HEK293 (cell line): ENCODE data around the gene SERTAD3.

Experiments used
- BCL11A ChIP-seq: fragments of 450-650 bp; formaldehyde crosslinking; IDR thresholded peaks from 2 replicates; pipeline ENCODE4 v1.5.1; 2016; ENCODE audit warnings: low read depth, missing biosample characterization, missing genetic modification characterization
- GLIS1 ChIP-seq: fragments of 450-650 bp; formaldehyde crosslinking; IDR thresholded peaks from 2 replicates; pipeline ENCODE4 v1.5.1; 2016; ENCODE audit warnings: missing biosample characterization, missing genetic modification characterization
- HOXC10 ChIP-seq: sonication (generic); formaldehyde crosslinking; IDR thresholded peaks from 2 replicates; pipeline ENCODE4 v1.8.1; 2023; ENCODE audit warnings: mild to moderate bottlenecking, missing genetic modification reagents
- KLF1 ChIP-seq: fragments of 450-650 bp; formaldehyde crosslinking; IDR thresholded peaks from 2 replicates; pipeline ENCODE4 v1.5.1; 2016; ENCODE audit warnings: missing biosample characterization, missing genetic modification characterization
- KLF7 ChIP-seq: fragments of 450-650 bp; formaldehyde crosslinking; IDR thresholded peaks from 2 replicates; pipeline ENCODE4 v1.5.1; 2016; ENCODE audit warnings: missing biosample characterization, missing genetic modification characterization, borderline replicate concordance
- MZF1 ChIP-seq: fragments of 450-650 bp; formaldehyde crosslinking; IDR thresholded peaks from 2 replicates; pipeline ENCODE4 v1.5.1; 2017; ENCODE audit warnings: missing biosample characterization, missing genetic modification characterization, borderline replicate concordance
- PRDM1 ChIP-seq: fragments of 450-650 bp; formaldehyde crosslinking; IDR thresholded peaks from 2 replicates; pipeline ENCODE4; 2016; ENCODE audit warnings: missing biosample characterization, missing genetic modification characterization
- RBAK ChIP-seq: fragments of 450-650 bp; formaldehyde crosslinking; IDR thresholded peaks from 2 replicates; pipeline ENCODE4 v1.5.1; 2016; ENCODE audit warnings: missing biosample characterization, missing genetic modification characterization
- SP3 ChIP-seq: fragments of 450-650 bp; formaldehyde crosslinking; IDR thresholded peaks from 2 replicates; pipeline ENCODE4 v1.5.1; 2016; ENCODE audit warnings: missing biosample characterization, missing genetic modification characterization
- SP7 ChIP-seq: fragments of 450-650 bp; formaldehyde crosslinking; IDR thresholded peaks from 2 replicates; pipeline ENCODE4 v1.5.1; 2016; ENCODE audit warnings: missing biosample characterization, missing genetic modification characterization
- YY2 ChIP-seq: fragments of 450-650 bp; formaldehyde crosslinking; IDR thresholded peaks from 2 replicates; pipeline ENCODE4 v1.5.1; 2016; ENCODE audit warnings: missing biosample characterization, missing genetic modification characterization
- ZBTB48 ChIP-seq: fragments of 450-650 bp; formaldehyde crosslinking; IDR thresholded peaks from 2 replicates; pipeline ENCODE4 v1.5.1; 2016; ENCODE audit warnings: missing biosample characterization, missing genetic modification characterization
- ZFP3 ChIP-seq: fragments of 450-650 bp; formaldehyde crosslinking; IDR thresholded peaks from 2 replicates; pipeline ENCODE4 v1.5.1; 2016; ENCODE audit warnings: low read depth, missing biosample characterization, missing genetic modification characterization
- ZFP37 ChIP-seq: fragments of 450-650 bp; formaldehyde crosslinking; IDR thresholded peaks from 2 replicates; pipeline ENCODE4 v1.5.1; 2016; ENCODE audit warnings: missing biosample characterization, missing genetic modification characterization
- ZNF114 ChIP-seq: fragments of 450-650 bp; formaldehyde crosslinking; IDR thresholded peaks from 2 replicates; pipeline ENCODE4 v1.5.0; 2017; ENCODE audit warnings: missing biosample characterization, missing genetic modification characterization
- ZNF146 ChIP-seq: fragments of 450-650 bp; formaldehyde crosslinking; IDR thresholded peaks from 2 replicates; pipeline ENCODE4 v1.5.1; 2016; ENCODE audit warnings: missing biosample characterization, missing genetic modification characterization
- ZNF274 ChIP-seq, 2 experiments: fragments of 200-500 bp in 1 of 2; fragments of 450-650 bp in 1 of 2; sonication (Bioruptor generic) in 1 of 2; formaldehyde crosslinking in 1 of 2; IDR thresholded peaks; 2 replicates each; pipeline versions ENCODE4 v1.5.1 to v1.6.1; 2014 to 2016; ENCODE audit warnings: borderline replicate concordance in 1 of 2, inconsistent platforms in 1 of 2, low read length in 1 of 2, missing biosample characterization in 1 of 2, missing genetic modification characterization in 1 of 2
- ZNF324 ChIP-seq: fragments of 450-650 bp; formaldehyde crosslinking; IDR thresholded peaks from 2 replicates; pipeline ENCODE4 v1.5.1; 2016; ENCODE audit warnings: missing biosample characterization, missing genetic modification characterization
- ZNF335 ChIP-seq: fragments of 450-650 bp; formaldehyde crosslinking; conservative IDR thresholded peaks from 2 replicates; pipeline ENCODE4 v1.5.1; 2016; ENCODE audit warnings: missing biosample characterization, missing genetic modification characterization
- ZNF398 ChIP-seq: fragments of 450-650 bp; formaldehyde crosslinking; IDR thresholded peaks from 2 replicates; pipeline ENCODE4 v1.5.1; 2017; ENCODE audit warnings: missing biosample characterization, missing genetic modification characterization
- ZNF426 ChIP-seq: fragments of 450-650 bp; formaldehyde crosslinking; IDR thresholded peaks from 2 replicates; pipeline ENCODE4 v1.5.1; 2017; ENCODE audit warnings: missing biosample characterization, missing genetic modification characterization, mild to moderate bottlenecking, inconsistent platforms, moderate library complexity
- ZNF473 ChIP-seq: fragments of 450-650 bp; formaldehyde crosslinking; IDR thresholded peaks from 2 replicates; pipeline ENCODE4 v1.5.1; 2017; ENCODE audit warnings: missing biosample characterization, missing genetic modification characterization
- ZNF791 ChIP-seq: fragments of 450-650 bp; formaldehyde crosslinking; IDR thresholded peaks from 2 replicates; pipeline ENCODE4 v1.5.1; 2016; ENCODE audit warnings: missing biosample characterization, missing genetic modification characterization
- ZXDB ChIP-seq: fragments of 450-650 bp; formaldehyde crosslinking; IDR thresholded peaks from 2 replicates; pipeline ENCODE4 v1.5.1; 2016; ENCODE audit warnings: missing biosample characterization, missing genetic modification characterization
- TF ChIP-seq, protein P1 (sequence below): fragments of 450-650 bp; formaldehyde crosslinking; IDR thresholded peaks from 2 replicates; pipeline ENCODE4; 2016; ENCODE audit warnings: missing biosample characterization, missing genetic modification characterization
- TF ChIP-seq, protein P2 (sequence below): fragments of 450-650 bp; formaldehyde crosslinking; IDR thresholded peaks from 2 replicates; pipeline ENCODE4 v1.5.1; 2016; ENCODE audit warnings: missing biosample characterization, missing genetic modification characterization
- TF ChIP-seq, protein P3 (sequence below): fragments of 450-650 bp; formaldehyde crosslinking; IDR thresholded peaks from 2 replicates; pipeline ENCODE4 v1.5.1; 2016; ENCODE audit warnings: missing biosample characterization, missing genetic modification characterization
- TF ChIP-seq, protein P4 (sequence below): fragments of 450-650 bp; formaldehyde crosslinking; IDR thresholded peaks from 2 replicates; pipeline ENCODE4 v1.5.1; 2016; ENCODE audit warnings: missing biosample characterization, missing genetic modification characterization
- TF ChIP-seq, protein P5 (sequence below): fragments of 450-650 bp; formaldehyde crosslinking; IDR thresholded peaks from 2 replicates; pipeline ENCODE4 v1.5.1; 2016; ENCODE audit warnings: missing biosample characterization, missing genetic modification characterization

SERTAD3 gene

GRCh38 chr19:40445780-40446262, 1.7 kb upstream of the SERTAD3 start (continued):
- TF ChIP-seq, protein P1, sequence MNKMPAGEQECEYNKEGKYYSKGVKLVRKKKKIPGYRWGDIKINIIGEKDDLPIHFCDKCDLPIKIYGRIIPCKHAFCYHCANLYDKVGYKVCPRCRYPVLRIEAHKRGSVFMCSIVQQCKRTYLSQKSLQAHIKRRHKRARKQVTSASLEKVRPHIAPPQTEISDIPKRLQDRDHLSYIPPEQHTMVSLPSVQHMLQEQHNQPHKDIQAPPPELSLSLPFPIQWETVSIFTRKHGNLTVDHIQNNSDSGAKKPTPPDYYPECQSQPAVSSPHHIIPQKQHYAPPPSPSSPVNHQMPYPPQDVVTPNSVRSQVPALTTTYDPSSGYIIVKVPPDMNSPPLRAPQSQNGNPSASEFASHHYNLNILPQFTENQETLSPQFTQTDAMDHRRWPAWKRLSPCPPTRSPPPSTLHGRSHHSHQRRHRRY: no peak
- no peak for TF ChIP-seq BCL11A (tag by site-specific recombination)
- TF ChIP-seq ZNF274 (IDR thresholded peaks at IDR 0.05; ENCODE audit: low read length): no peak
- TF ChIP-seq ZNF274 (tag by site-specific recombination; IDR thresholded peaks at IDR 0.05; ENCODE audit: borderline replicate concordance): no peak
- TF ChIP-seq ZFP37 (tag by site-specific recombination): no peak
- peak; percentile 64 for TF ChIP-seq ZNF398
- TF ChIP-seq, protein P2, sequence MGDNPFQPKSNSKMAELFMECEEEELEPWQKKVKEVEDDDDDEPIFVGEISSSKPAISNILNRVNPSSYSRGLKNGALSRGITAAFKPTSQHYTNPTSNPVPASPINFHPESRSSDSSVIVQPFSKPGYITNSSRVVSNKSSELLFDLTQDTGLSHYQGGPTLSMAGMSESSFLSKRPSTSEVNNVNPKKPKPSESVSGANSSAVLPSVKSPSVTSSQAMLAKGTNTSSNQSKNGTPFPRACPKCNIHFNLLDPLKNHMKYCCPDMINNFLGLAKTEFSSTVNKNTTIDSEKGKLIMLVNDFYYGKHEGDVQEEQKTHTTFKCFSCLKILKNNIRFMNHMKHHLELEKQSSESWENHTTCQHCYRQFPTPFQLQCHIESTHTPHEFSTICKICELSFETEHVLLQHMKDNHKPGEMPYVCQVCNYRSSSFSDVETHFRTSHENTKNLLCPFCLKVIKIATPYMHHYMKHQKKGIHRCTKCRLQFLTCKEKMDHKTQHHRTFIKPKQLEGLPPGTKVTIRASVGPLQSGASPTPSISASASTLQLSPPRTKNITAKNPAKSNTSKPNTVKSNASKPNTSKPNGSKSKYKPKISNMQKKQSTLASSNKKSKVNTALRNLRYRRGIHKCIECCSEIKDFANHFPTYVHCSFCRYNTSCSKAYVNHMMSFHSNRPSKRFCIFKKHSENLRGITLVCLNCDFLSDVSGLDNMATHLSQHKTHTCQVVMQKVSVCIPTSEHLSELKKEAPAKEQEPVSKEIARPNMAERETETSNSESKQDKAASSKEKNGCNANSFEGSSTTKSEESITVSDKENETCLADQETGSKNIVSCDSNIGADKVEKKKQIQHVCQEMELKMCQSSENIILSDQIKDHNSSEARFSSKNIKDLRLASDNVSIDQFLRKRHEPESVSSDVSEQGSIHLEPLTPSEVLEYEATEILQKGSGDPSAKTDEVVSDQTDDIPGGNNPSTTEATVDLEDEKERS: no peak
- no peak for TF ChIP-seq YY2
- no peak for TF ChIP-seq MZF1 (tag by site-specific recombination)
- peak; percentile 27; the same call in 1 of the 2 replicates for TF ChIP-seq SP7 (tag by site-specific recombination)
- TF ChIP-seq GLIS1 (tag by site-specific recombination): peak; percentile 83
- TF ChIP-seq RBAK (tag by site-specific recombination): no peak
- TF ChIP-seq PRDM1: peak; percentile 98
- no peak for TF ChIP-seq ZNF146 (tag by site-specific recombination)
- peak; percentile 78 for TF ChIP-seq SP3 (tag by site-specific recombination)
- TF ChIP-seq, protein P3, sequence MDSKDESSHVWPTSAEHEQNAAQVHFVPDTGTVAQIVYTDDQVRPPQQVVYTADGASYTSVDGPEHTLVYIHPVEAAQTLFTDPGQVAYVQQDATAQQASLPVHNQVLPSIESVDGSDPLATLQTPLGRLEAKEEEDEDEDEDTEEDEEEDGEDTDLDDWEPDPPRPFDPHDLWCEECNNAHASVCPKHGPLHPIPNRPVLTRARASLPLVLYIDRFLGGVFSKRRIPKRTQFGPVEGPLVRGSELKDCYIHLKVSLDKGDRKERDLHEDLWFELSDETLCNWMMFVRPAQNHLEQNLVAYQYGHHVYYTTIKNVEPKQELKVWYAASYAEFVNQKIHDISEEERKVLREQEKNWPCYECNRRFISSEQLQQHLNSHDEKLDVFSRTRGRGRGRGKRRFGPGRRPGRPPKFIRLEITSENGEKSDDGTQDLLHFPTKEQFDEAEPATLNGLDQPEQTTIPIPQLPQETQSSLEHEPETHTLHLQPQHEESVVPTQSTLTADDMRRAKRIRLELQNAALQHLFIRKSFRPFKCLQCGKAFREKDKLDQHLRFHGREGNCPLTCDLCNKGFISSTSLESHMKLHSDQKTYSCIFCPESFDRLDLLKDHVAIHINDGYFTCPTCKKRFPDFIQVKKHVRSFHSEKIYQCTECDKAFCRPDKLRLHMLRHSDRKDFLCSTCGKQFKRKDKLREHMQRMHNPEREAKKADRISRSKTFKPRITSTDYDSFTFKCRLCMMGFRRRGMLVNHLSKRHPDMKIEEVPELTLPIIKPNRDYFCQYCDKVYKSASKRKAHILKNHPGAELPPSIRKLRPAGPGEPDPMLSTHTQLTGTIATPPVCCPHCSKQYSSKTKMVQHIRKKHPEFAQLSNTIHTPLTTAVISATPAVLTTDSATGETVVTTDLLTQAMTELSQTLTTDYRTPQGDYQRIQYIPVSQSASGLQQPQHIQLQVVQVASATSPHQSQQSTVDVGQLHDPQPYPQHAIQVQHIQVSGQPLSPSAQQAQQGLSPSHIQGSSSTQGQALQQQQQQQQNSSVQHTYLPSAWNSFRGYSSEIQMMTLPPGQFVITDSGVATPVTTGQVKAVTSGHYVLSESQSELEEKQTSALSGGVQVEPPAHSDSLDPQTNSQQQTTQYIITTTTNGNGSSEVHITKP (tag by site-specific recombination): no peak; the same call in 1 of the 2 replicates
- TF ChIP-seq ZFP3 (tag by site-specific recombination): no peak
- TF ChIP-seq, protein P4, sequence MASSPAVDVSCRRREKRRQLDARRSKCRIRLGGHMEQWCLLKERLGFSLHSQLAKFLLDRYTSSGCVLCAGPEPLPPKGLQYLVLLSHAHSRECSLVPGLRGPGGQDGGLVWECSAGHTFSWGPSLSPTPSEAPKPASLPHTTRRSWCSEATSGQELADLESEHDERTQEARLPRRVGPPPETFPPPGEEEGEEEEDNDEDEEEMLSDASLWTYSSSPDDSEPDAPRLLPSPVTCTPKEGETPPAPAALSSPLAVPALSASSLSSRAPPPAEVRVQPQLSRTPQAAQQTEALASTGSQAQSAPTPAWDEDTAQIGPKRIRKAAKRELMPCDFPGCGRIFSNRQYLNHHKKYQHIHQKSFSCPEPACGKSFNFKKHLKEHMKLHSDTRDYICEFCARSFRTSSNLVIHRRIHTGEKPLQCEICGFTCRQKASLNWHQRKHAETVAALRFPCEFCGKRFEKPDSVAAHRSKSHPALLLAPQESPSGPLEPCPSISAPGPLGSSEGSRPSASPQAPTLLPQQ (tag by site-specific recombination): no peak
- TF ChIP-seq ZNF114: no peak
- no peak for TF ChIP-seq ZNF426 (tag by site-specific recombination)
- TF ChIP-seq, protein P5, sequence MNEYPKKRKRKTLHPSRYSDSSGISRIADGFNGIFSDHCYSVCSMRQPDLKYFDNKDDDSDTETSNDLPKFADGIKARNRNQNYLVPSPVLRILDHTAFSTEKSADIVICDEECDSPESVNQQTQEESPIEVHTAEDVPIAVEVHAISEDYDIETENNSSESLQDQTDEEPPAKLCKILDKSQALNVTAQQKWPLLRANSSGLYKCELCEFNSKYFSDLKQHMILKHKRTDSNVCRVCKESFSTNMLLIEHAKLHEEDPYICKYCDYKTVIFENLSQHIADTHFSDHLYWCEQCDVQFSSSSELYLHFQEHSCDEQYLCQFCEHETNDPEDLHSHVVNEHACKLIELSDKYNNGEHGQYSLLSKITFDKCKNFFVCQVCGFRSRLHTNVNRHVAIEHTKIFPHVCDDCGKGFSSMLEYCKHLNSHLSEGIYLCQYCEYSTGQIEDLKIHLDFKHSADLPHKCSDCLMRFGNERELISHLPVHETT (tag by site-specific recombination): no peak
- TF ChIP-seq HOXC10: no peak
- TF ChIP-seq ZNF324 (tag by site-specific recombination): no peak
- TF ChIP-seq ZNF335: peak; percentile 99
- TF ChIP-seq ZNF791: no peak
- peak; percentile 78 for TF ChIP-seq ZBTB48
- peak; percentile 82 for TF ChIP-seq KLF1 (tag by site-specific recombination)
- TF ChIP-seq ZXDB (tag by site-specific recombination): no peak
- TF ChIP-seq KLF7 (tag by site-specific recombination): no peak
- no peak for TF ChIP-seq ZNF473 (tag by site-specific recombination)
